ENCODE results near the gene C19orf18.

The C19orf18 gene

DNA sequence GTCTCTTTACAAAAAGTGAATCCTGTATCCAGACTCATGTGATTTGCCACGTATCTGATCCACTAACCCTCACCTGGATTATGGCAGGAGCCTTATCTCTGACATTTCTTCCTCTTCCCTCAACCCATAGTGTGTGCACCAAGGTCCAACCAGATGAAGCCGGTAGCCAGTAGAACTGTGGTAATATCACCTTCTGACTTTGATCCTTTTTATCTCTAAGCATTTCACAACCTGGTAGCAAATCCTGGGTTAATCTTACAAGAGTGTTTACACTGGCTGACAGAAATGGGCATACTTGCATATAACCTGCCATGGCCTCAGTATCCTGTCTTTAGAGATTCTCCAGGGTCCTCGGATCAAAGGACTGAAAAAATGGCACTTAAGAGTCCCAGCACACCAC lies 59.8 kb downstream of the C19orf18 start:
- no peak overlapping the region for H3K4me3 ChIP-seq (ENCODE audit: low read depth, low read length)
- H3K27me3 ChIP-seq = no peaks in the 10 kb centered on the region
- H3K36me3 ChIP-seq = peaks cover 20% of the 10 kb centered on the region
- H3K4me1 ChIP-seq = no peaks in the 10 kb centered on the region
- peaks cover 3% of the 10 kb centered on the region; the same call in 1 of the 2 replicates for H3K9me3 ChIP-seq
- DNase-seq = no peak
- TF ChIP-seq, protein P1, sequence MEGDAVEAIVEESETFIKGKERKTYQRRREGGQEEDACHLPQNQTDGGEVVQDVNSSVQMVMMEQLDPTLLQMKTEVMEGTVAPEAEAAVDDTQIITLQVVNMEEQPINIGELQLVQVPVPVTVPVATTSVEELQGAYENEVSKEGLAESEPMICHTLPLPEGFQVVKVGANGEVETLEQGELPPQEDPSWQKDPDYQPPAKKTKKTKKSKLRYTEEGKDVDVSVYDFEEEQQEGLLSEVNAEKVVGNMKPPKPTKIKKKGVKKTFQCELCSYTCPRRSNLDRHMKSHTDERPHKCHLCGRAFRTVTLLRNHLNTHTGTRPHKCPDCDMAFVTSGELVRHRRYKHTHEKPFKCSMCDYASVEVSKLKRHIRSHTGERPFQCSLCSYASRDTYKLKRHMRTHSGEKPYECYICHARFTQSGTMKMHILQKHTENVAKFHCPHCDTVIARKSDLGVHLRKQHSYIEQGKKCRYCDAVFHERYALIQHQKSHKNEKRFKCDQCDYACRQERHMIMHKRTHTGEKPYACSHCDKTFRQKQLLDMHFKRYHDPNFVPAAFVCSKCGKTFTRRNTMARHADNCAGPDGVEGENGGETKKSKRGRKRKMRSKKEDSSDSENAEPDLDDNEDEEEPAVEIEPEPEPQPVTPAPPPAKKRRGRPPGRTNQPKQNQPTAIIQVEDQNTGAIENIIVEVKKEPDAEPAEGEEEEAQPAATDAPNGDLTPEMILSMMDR (IDR thresholded peaks at IDR 0.05; ENCODE audit: low read depth, low read length) = no peak

Data from BE2C (cell line).